ENCODE measurements around the gene TMEM138.

DNA sequence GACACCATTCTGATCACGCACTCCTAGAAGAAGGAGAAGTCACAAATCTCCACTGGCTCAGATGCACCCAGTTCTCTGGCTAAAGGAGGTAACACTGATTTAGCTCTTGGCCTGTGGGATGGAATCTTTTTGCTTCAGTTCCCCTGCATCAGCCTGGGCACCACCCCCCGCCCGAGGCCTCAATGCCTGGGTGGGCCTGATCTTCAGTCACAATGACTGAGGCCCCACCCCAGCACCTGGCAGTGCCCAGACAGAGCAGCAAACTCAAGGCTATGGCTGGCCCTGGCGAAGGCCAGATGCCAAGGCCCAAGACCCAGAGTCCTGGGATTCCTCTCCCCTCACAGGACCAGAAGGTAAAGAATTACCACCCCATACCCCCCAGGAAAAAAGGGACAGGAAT lies 5.5 kb upstream of the TMEM138 start:
- TF ChIP-seq POLR2AphosphoS5 (IDR thresholded peaks at IDR 0.05; ENCODE audit: insufficient read depth in 1 of 2, low read depth in 1 of 2) (no peak), POLR2A (IDR thresholded peaks at IDR 0.05) (no peak)

Data from vagina (tissue), 2 donors.